A549 (cell line): ENCODE measurements around the gene CUL4A. TPM values are rescaled to one million over a fixed set of nuclear protein-coding genes. Genes with fewer than 3 reads are reported as not detected.

Experiments used
- ATAC-seq, 2 experiments: fragments of 200-7000 bp in 1 of 2; fragments of >200 bp in 1 of 2; cut with Nextera tagmentation in 1 of 2; cut with Tn5 transposase in 1 of 2; 3 replicates each; pipeline versions ENCODE4 v1.8.0 to v1.9.1; 2018 to 2020; ENCODE audit warnings: mild to moderate bottlenecking in 1 of 2, moderate library complexity in 1 of 2
- CTCF ChIA-PET: fragments of 300-600 bp; sonication (Branson Sonifier 250); formaldehyde crosslinking; extraction: SDS; loops from one replicate; lab custom pipeline; 2021; ENCODE audit warnings: antibody characterized with exemption, inconsistent platforms; lab: Yijun Ruan, JAX
- POLR2A ChIA-PET: fragments of 350-600 bp; formaldehyde crosslinking; extraction: SDS; loops from one replicate; lab custom pipeline; 2021; ENCODE audit warnings: antibody characterized with exemption, inconsistent platforms; lab: Yijun Ruan, JAX
- DNase-seq, 2 experiments: peaks; one replicate each; pipeline versions ENCODE4 v3.0.0 to v3.0.0-alpha.2; 2011 to 2016; ENCODE audit warnings: low read depth in 1 of 2, low spot score in 1 of 2
- FAIRE-seq: peaks from 2 replicates; lab custom pipeline; 2011; peaks lifted over from hg19 to GRCh38; lab: Jason Lieb, UNC
- H3K27ac ChIP-seq, 2 experiments: fragments of >200 bp; sonication (Bioruptor Twin); formaldehyde crosslinking; 3 replicates each; pipeline ENCODE4 v1.5.1; 2016 to 2017
- H3K4me1 ChIP-seq: fragments of >200 bp; sonication (Bioruptor Twin); formaldehyde crosslinking; 3 replicates; pipeline ENCODE4 v1.6.1; 2016
- H3K4me2 ChIP-seq: fragments of >200 bp; sonication (Bioruptor Twin); formaldehyde crosslinking; 3 replicates; pipeline ENCODE4 v1.6.1; 2016
- H3K4me3 ChIP-seq: fragments of >200 bp; sonication (Bioruptor Twin); formaldehyde crosslinking; 3 replicates; pipeline ENCODE4 v1.5.1; 2016
- H3K9me3 ChIP-seq: fragments of >200 bp; sonication (Bioruptor Twin); formaldehyde crosslinking; 3 replicates; pipeline ENCODE4 v1.6.1; 2016
- BHLHE40 ChIP-seq: IDR thresholded peaks from 2 replicates; pipeline ENCODE4 v1.6.1; 2012; ENCODE audit warnings: low read depth, low read length, inconsistent platforms
- CBX2 ChIP-seq: fragments of 200-600 bp; sonication (generic); IDR thresholded peaks from 2 replicates; pipeline ENCODE4 v1.6.1; 2016; ENCODE audit warnings: low read depth, mild to moderate bottlenecking, borderline replicate concordance
- CHD2 ChIP-seq: fragments of 150-350 bp; IDR thresholded peaks from 2 replicates; pipeline ENCODE4 v1.6.1; 2014; ENCODE audit warnings: low read length; ENCODE audit not compliant: partially characterized antibody
- CHD4 ChIP-seq: fragments of 200-600 bp; sonication (generic); IDR thresholded peaks from 2 replicates; pipeline ENCODE4 v1.6.1; 2016; ENCODE audit warnings: antibody characterized with exemption, mild to moderate bottlenecking, borderline replicate concordance
- ESRRA ChIP-seq: fragments of 150-350 bp; IDR thresholded peaks from 2 replicates; pipeline ENCODE4 v1.6.1; 2014; ENCODE audit warnings: mild to moderate bottlenecking, low read length, borderline replicate concordance
- HES2 ChIP-seq: fragments of >200 bp; sonication (Bioruptor Twin); formaldehyde crosslinking; IDR thresholded peaks from 2 replicates; pipeline ENCODE4 v1.6.1; 2016
- HEYL ChIP-seq: fragments of 250-450 bp; sonication (Bioruptor Pico); IDR thresholded peaks from 2 replicates; pipeline ENCODE4 v1.8.0; 2021; ENCODE audit warnings: mild to moderate bottlenecking, moderate library complexity
- HOXA7 ChIP-seq: fragments of 250-450 bp; sonication (Bioruptor Pico); IDR thresholded peaks from 2 replicates; pipeline ENCODE4 v1.5.0; 2020; ENCODE audit warnings: mild to moderate bottlenecking, moderate library complexity
- HOXB13 ChIP-seq: fragments of 250-450 bp; sonication (Bioruptor Pico); IDR thresholded peaks from 2 replicates; pipeline ENCODE4 v1.5.0; 2020; ENCODE audit warnings: low read depth, mild to moderate bottlenecking, moderate library complexity
- KDM1A ChIP-seq: fragments of 200-600 bp; sonication (generic); IDR thresholded peaks from 2 replicates; pipeline ENCODE4 v1.6.1; 2016; ENCODE audit warnings: low read depth, mild to moderate bottlenecking
- KDM5A ChIP-seq: fragments of 200-600 bp; sonication (generic); IDR thresholded peaks from 2 replicates; pipeline ENCODE4 v1.6.1; 2016; ENCODE audit warnings: antibody characterized with exemption, mild to moderate bottlenecking
- MYC ChIP-seq: IDR thresholded peaks from 2 replicates; pipeline ENCODE4 v1.6.1; 2012; ENCODE audit warnings: mild to moderate bottlenecking, inconsistent platforms, low read length, improper control_type of control experiment, borderline replicate concordance
- NFE2L2 ChIP-seq: fragments of 150-350 bp; conservative IDR thresholded peaks from 2 replicates; pipeline ENCODE4 v1.6.1; 2014; ENCODE audit warnings: low read length
- NR3C1 ChIP-seq: fragments of >200 bp; sonication (Bioruptor Twin); formaldehyde crosslinking; IDR thresholded peaks from 3 replicates; pipeline ENCODE4 v1.6.1; 2017
- POLR2AphosphoS2 ChIP-seq: conservative IDR thresholded peaks from 2 replicates; pipeline ENCODE4 v1.6.1; 2012; ENCODE audit warnings: low read length, improper control_type of control experiment, inconsistent platforms
- RAD21 ChIP-seq, 2 experiments: fragments of >200 bp in 1 of 2; sonication (Bioruptor Twin) in 1 of 2; formaldehyde crosslinking in 1 of 2; IDR thresholded peaks in 1 of 2; conservative IDR thresholded peaks in 1 of 2; 2 replicates in 1 of 2; 3 replicates in 1 of 2; pipeline ENCODE4 v1.6.1; 2012 to 2018; ENCODE audit warnings: inconsistent platforms in 1 of 2
- REST ChIP-seq: fragments of 200-600 bp; sonication (generic); IDR thresholded peaks from 2 replicates; pipeline ENCODE4 v1.6.1; 2016; ENCODE audit warnings: antibody characterized with exemption, mild to moderate bottlenecking, moderate library complexity
- RNF2 ChIP-seq: fragments of 200-600 bp; sonication (generic); IDR thresholded peaks from 2 replicates; pipeline ENCODE4 v1.6.1; 2016; ENCODE audit warnings: low read depth, mild to moderate bottlenecking, antibody characterized with exemption, moderate library complexity, borderline replicate concordance
- SREBF2 ChIP-seq: fragments of 450-650 bp; IDR thresholded peaks from 2 replicates; pipeline ENCODE4 v1.6.1; 2014; ENCODE audit warnings: mild to moderate bottlenecking, moderate library complexity
- USF2 ChIP-seq: fragments of 450-650 bp; IDR thresholded peaks from 2 replicates; pipeline ENCODE4 v1.6.1; 2014; ENCODE audit warnings: antibody characterized with exemption
- ZNF302 ChIP-seq: fragments of 250-450 bp; sonication (Bioruptor Pico); IDR thresholded peaks from 2 replicates; pipeline ENCODE4 v1.9.0; 2021; ENCODE audit warnings: inconsistent platforms, mild to moderate bottlenecking, moderate library complexity
- WGBS: methylation state at CpG from one replicate; pipeline ENCODE4 v1.1.6; 2017; ENCODE audit errors: missing lambda C conversion rate; 5-methylcytosine and 5-hydroxymethylcytosine counted together
- polyA plus RNA-seq, 4 experiments: library from polyadenylated mRNA; depleted of rRNA in 3 of 4; stranded (reverse); fragments of >200 nt; fragmentation: RNase III in 1 of 4; extraction: RNeasy Plus Mini Kit Qiagen cat#74134 plus additional on column Dnase treatment in 1 of 4; gene quantifications; 2 replicates in 3 of 4; 3 replicates in 1 of 4; pipeline ENCODE4 v1.2.3, GENCODE V29; 2011 to 2017

CUL4A gene
- polyA plus RNA-seq, 2 of the 4 experiments (the other 2 are of a cell fraction): 49.6 to 55.4 TPM

- Histone ChIP-seq H3K27ac (peak overlapping the region; percentile 92 to 99), H3K9me3 (no peaks in the 10 kb centered on the region), H3K4me1 (peaks cover 11% of the 10 kb centered on the region; the same call in 2 of the 3 replicates)
- CTCF ChIA-PET: interaction anchor here (1.2 kb wide), 1 partner anchor 96 kb away, joined by 4 read pairs; no protein-coding TSS in a partner anchor
- 2% methylated on average over 7 of the region's 58 CpGs for WGBS
- TF ChIP-seq HES2: no peak
- no peak for TF ChIP-seq USF2
- TF ChIP-seq RNF2: no peak
- TF ChIP-seq NR3C1: no peak
- no peak for TF ChIP-seq HEYL (CRISPR knock-in tag)
- TF ChIP-seq, all 56 proteins: peak for 0
- peak in 1 of 2 experiments; percentile 70; a peak in 5 of 6 replicates for ATAC-seq
- H3K4me3 ChIP-seq: peak overlapping the region; percentile 97
- H3K4me2 ChIP-seq: peak overlapping the region; percentile 81
- DNase-seq: no peak
- POLR2A ChIA-PET: interaction anchor here (1.4 kb wide), 1 partner anchor 88 kb away, joined by 10 read pairs; the partner anchor contains the start of genes CUL4A and PCID2
- FAIRE-seq: no peak
These were observed 88.1 kb downstream of the CUL4A start for GRCh38 chr13:113297370-113298042.

GRCh38 chr13:113298043-113298945 lies 88.9 kb downstream of the CUL4A start:
- H3K27ac ChIP-seq: peak overlapping the region in 1 of 2 experiments; percentile 99; a peak in 3 of 6 replicates
- no peak for TF ChIP-seq CBX2
- TF ChIP-seq CHD4: no peak
- no peak for TF ChIP-seq KDM5A
- no peak for TF ChIP-seq ESRRA
- no peak for TF ChIP-seq KDM1A
- no peak for TF ChIP-seq REST
- TF ChIP-seq POLR2AphosphoS2: no peak
- TF ChIP-seq SREBF2: no peak
- no peak for TF ChIP-seq HOXA7
- no peak for TF ChIP-seq CHD2
- TF ChIP-seq MYC: no peak
- no peak for TF ChIP-seq NFE2L2
- no peak for TF ChIP-seq ZNF302 (CRISPR knock-in tag)
- no peak for TF ChIP-seq HOXB13 (CRISPR knock-in tag)
- TF ChIP-seq BHLHE40: no peak
- TF ChIP-seq RAD21 (conservative IDR thresholded peaks at IDR 0.05 in 1 of 2, IDR thresholded peaks at IDR 0.05 in 1 of 2): no peak
- no peak for DNase-seq
- peak overlapping the region; percentile 81 for H3K4me2 ChIP-seq
- H3K9me3 ChIP-seq: no peaks in the 10 kb centered on the region
- ChIA-PET POLR2A (interaction anchor here (0.6 to 1.4 kb wide), 2 partner anchors 56 to 89 kb away, joined by 3 to 10 read pairs; partner anchors contain the start of genes CUL4A and PCID2), CTCF (interaction anchor here (0.8 to 1.2 kb wide), 2 partner anchors 75 to 95 kb away, joined by 3 to 4 read pairs; no protein-coding TSS in a partner anchor)
- peak overlapping the region; percentile 97 for H3K4me3 ChIP-seq
- WGBS: 31% methylated on average over 19 of the region's 19 CpGs
- no peak for FAIRE-seq
- no peak; a peak in 1 of 6 replicates for ATAC-seq
- H3K4me1 ChIP-seq: peaks cover 11% of the 10 kb centered on the region; the same call in 2 of the 3 replicates
